Measurements from ENCODE around the gene POLD1. TPM values are rescaled to one million over a fixed set of nuclear protein-coding genes. Genes with fewer than 3 reads are reported as not detected.
A peak's percentile ranks its signal among the peaks of the same experiment; 100 is the strongest.

The POLD1 gene
- polyA plus RNA-seq, 1 experiment, result 5.1 TPM

DNA sequence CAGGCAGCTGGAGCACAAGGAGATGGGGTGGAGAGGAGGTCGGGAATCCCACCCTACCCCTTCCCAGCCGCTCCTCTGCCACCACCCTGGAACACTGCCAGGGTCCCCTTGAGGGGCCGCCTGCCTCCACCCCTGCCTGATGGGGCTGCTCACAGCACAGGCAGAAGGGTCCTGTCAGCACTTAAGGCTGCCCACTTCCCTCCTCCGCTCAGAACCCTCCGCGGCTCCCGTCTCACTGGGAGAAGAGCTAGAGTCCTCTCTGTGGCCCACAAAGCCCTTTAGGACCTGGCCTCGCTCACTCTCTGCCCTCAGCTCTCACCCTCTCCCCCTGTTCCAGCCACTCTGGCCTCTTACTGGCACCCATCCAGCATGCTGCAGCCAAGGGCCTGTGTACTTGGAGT lies 3.4 kb upstream of the POLD1 start:
- H3K27me3 ChIP-seq (ENCODE audit: control insufficient read depth, insufficient read depth, low read length), result no peaks in the 10 kb centered on the region
- peaks cover 3% of the 10 kb centered on the region; the same call in 1 of the 2 replicates for H3K9me3 ChIP-seq (ENCODE audit: control insufficient read depth, insufficient read depth, low read length)
- DNase-seq (ENCODE audit: low read depth, low spot score), result no peak
- H3K27ac ChIP-seq (ENCODE audit: low read depth, low read length), result no peak overlapping the region
- H3K4me3 ChIP-seq (ENCODE audit: low read depth, low read length), result no peak overlapping the region
- CTCF ChIA-PET, result no interaction called here
- POLR2A ChIA-PET, result no interaction called here
- TF ChIP-seq, protein P1, sequence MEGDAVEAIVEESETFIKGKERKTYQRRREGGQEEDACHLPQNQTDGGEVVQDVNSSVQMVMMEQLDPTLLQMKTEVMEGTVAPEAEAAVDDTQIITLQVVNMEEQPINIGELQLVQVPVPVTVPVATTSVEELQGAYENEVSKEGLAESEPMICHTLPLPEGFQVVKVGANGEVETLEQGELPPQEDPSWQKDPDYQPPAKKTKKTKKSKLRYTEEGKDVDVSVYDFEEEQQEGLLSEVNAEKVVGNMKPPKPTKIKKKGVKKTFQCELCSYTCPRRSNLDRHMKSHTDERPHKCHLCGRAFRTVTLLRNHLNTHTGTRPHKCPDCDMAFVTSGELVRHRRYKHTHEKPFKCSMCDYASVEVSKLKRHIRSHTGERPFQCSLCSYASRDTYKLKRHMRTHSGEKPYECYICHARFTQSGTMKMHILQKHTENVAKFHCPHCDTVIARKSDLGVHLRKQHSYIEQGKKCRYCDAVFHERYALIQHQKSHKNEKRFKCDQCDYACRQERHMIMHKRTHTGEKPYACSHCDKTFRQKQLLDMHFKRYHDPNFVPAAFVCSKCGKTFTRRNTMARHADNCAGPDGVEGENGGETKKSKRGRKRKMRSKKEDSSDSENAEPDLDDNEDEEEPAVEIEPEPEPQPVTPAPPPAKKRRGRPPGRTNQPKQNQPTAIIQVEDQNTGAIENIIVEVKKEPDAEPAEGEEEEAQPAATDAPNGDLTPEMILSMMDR (IDR thresholded peaks at IDR 0.05; ENCODE audit: low read depth, low read length), result no peak

DNA sequence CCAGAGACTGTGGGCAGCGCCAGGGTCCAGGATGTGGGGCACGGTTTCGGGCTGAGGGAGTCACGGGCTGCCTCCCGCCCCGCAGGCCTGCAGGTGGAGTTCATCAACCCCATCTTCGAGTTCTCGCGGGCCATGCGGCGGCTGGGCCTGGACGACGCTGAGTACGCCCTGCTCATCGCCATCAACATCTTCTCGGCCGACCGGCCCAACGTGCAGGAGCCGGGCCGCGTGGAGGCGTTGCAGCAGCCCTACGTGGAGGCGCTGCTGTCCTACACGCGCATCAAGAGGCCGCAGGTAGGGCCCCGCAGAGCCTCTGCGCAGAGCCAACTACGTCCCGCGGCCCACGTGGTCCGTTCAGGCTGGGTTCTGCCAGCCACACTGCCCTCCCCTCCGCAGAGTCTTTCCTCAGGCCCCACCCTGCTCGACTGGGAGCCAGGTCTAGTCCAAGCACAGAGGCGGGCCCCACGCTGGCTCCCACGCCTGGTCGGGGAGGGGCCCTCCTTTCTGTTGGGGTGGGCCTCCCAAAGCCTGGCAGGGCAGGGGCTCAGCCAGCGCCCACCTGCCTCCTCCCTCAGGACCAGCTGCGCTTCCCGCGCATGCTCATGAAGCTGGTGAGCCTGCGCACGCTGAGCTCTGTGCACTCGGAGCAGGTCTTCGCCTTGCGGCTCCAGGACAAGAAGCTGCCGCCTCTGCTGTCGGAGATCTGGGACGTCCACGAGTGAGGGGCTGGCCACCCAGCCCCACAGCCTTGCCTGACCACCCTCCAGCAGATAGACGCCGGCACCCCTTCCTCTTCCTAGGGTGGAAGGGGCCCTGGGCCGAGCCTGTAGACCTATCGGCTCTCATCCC lies 2.0 kb upstream of the POLD1 start:
- ChIA-PET POLR2A (no interaction called here), CTCF (no interaction called here)
- Histone ChIP-seq H3K4me3 (ENCODE audit: low read depth, low read length) (no peak overlapping the region), H3K9me3 (ENCODE audit: control insufficient read depth, insufficient read depth, low read length) (no peaks in the 10 kb centered on the region; the same call in 1 of the 2 replicates), H3K27ac (ENCODE audit: low read depth, low read length) (no peak overlapping the region), H3K27me3 (ENCODE audit: control insufficient read depth, insufficient read depth, low read length) (no peaks in the 10 kb centered on the region)
- no peak for DNase-seq (ENCODE audit: low read depth, low spot score)
- TF ChIP-seq, protein P1 (IDR thresholded peaks at IDR 0.05; ENCODE audit: low read depth, low read length), result no peak

DNA sequence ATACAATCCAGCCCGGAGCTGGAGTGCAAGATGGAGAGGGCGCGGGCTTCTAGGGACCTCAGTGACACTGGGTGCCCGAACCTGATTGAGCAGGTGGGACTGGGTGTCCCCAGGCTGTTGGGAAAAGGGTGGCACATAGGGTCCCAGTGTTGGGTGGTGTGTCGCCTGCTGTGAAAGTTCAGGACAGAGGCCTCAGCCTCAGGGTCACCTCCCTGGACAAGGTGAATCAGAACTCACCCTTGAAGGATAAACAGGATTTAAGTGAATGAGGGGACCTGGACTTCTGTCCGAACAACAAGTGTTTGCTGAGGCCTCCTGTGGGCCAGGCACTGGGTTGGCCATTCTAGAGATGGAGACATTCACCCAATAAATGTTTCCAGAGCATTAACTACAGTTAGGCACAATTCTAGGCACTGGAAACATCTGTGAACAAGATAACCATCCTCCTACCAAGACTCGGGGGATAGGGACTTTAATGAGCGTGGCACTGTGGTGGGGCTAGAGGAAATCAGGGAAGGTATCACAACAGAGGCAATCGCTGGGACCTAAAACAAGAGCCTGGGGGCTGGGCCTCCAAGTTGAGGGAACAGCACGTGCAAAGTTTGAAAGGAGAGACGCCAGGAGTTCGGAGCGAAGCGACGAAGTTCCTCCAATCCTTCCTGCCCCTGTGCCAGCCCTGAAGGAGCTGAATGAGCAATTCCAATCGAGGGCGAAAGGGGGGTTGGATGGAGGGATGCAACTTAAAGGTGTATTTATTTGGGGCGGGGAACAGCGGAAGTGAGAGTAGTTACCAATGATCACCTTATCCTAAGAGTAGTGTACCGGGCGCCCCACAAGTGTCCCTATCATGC lies 921 bp upstream of the POLD1 start:
- no peaks in the 10 kb centered on the region for H3K27me3 ChIP-seq (ENCODE audit: control insufficient read depth, insufficient read depth, low read length)
- peak overlapping the region; percentile 57 for H3K27ac ChIP-seq (ENCODE audit: low read depth, low read length)
- POLR2A ChIA-PET, result interaction anchor here (1.0 kb wide), 1 partner anchor 407 kb away, joined by 3 read pairs; the partner anchor contains the start of gene ACP4
- peak overlapping the region; percentile 73 for H3K4me3 ChIP-seq (ENCODE audit: low read depth, low read length)
- CTCF ChIA-PET, result interaction anchor here (1.2 kb wide), 1 partner anchor 15 kb away, joined by 6 read pairs; no protein-coding TSS in a partner anchor
- TF ChIP-seq, protein P1 (IDR thresholded peaks at IDR 0.05; ENCODE audit: low read depth, low read length), result no peak
- H3K9me3 ChIP-seq (ENCODE audit: control insufficient read depth, insufficient read depth, low read length), result no peaks in the 10 kb centered on the region; the same call in 1 of the 2 replicates
- no peak for DNase-seq (ENCODE audit: low read depth, low spot score)

DNA sequence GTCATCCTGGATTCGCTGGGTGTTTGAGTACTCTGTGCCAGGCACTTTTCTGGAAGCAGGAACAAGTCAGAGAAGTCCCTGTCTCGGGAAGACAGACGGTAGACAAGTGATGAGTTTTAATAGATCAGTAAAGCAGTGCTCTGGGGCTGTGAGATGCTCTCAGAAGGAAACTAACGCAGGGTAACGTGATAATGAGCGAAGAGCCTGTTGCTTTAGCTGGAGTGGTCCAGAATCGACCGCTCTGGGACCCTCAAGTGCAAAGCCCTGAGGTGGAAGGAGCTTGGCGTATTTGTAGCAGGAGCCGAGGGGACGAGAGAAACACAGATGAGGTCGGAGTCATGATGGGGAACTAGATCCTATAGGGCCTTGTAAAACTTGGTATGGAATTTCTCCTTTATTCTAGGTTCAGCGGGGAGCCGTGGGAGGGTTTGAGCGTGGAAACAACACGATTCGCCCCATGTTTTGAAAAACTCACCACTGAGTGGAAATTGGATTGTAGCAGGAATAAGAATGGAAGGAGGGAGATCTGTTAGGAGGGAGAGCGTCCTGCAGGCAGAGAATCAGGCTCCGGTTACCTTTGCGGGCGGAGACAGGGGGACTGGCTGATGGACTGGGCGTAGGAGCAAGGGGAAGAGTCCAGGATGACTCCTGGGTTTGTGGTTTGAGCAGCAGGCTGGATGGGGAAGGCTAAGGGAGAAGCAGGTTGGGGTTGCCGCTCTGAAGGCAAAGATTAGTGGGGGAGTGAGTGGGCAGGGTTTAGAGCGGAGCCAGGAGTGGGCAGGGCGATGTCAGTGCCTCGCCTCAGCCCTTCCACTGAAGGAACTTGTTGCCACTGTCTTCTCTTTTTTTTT lies 763 bp downstream of the POLD1 start:
- no peak for DNase-seq (ENCODE audit: low read depth, low spot score)
- TF ChIP-seq, protein P1 (IDR thresholded peaks at IDR 0.05; ENCODE audit: low read depth, low read length), result no peak
- CTCF ChIA-PET, result interaction anchor here (0.8 to 1.2 kb wide), 2 partner anchors 17 to 30 kb away, joined by 6 to 8 read pairs; no protein-coding TSS in a partner anchor
- Histone ChIP-seq H3K27ac (ENCODE audit: low read depth, low read length) (peak overlapping the region; percentile 75), H3K4me3 (ENCODE audit: low read depth, low read length) (peak overlapping the region; percentile 73), H3K9me3 (ENCODE audit: control insufficient read depth, insufficient read depth, low read length) (no peaks in the 10 kb centered on the region; the same call in 1 of the 2 replicates), H3K27me3 (ENCODE audit: control insufficient read depth, insufficient read depth, low read length) (no peaks in the 10 kb centered on the region)
- POLR2A ChIA-PET, result interaction anchor here (0.7 to 1.0 kb wide), 3 partner anchors 9 to 1305 kb away, joined by 4 to 7 read pairs (median 6); partner anchors contain the start of gene NR1H2

Measured in AG04450 (cell line).